HL-60 (cell line): ENCODE measurements around the gene ARHGAP26.

Experiments
- DNase-seq, 2 experiments: peaks; one replicate each; pipeline ENCODE4 v3.0.0-alpha.2; 2010 to 2020; ENCODE audit warnings: low read depth in 1 of 2, low spot score in 1 of 2
- H3K27ac ChIP-seq: fragments of 250-450 bp; sonication (Bioruptor Pico); replicated peaks from 2 replicates; pipeline ENCODE4 v1.5.1; 2020; ENCODE audit warnings: mild to moderate bottlenecking, moderate library complexity
- H3K27me3 ChIP-seq: fragments of 250-450 bp; sonication (Bioruptor Pico); 2 replicates; pipeline ENCODE4 v1.5.1; 2021; ENCODE audit warnings: mild to moderate bottlenecking, moderate library complexity; ENCODE audit not compliant: insufficient read depth, poor library complexity, severe bottlenecking
- H3K4me3 ChIP-seq: replicated peaks from 2 replicates; pipeline ENCODE4 v1.5.1; 2011; ENCODE audit warnings: mild to moderate bottlenecking, control low read depth, low read length; ENCODE audit not compliant: insufficient read depth
- CTCF ChIP-seq: IDR thresholded peaks from one replicate; pipeline ENCODE4 v1.5.1; 2011; ENCODE audit warnings: low read length, control low read depth, inconsistent platforms; ENCODE audit not compliant: insufficient read depth
- GABPA ChIP-seq: IDR thresholded peaks from 2 replicates; pipeline ENCODE4 v1.6.1; 2012; ENCODE audit warnings: low read depth
- POLR2AphosphoS5 ChIP-seq: IDR thresholded peaks from 2 replicates; pipeline ENCODE4 v1.6.1; 2012; ENCODE audit warnings: low read depth
- REST ChIP-seq: IDR thresholded peaks from 2 replicates; pipeline ENCODE4 v1.6.1; 2012; ENCODE audit warnings: low read depth; ENCODE audit not compliant: insufficient replicate concordance
- SPI1 ChIP-seq: IDR thresholded peaks from 2 replicates; pipeline ENCODE4 v1.6.1; 2012; ENCODE audit warnings: low read depth, mild to moderate bottlenecking, borderline replicate concordance

The ARHGAP26 gene

DNA sequence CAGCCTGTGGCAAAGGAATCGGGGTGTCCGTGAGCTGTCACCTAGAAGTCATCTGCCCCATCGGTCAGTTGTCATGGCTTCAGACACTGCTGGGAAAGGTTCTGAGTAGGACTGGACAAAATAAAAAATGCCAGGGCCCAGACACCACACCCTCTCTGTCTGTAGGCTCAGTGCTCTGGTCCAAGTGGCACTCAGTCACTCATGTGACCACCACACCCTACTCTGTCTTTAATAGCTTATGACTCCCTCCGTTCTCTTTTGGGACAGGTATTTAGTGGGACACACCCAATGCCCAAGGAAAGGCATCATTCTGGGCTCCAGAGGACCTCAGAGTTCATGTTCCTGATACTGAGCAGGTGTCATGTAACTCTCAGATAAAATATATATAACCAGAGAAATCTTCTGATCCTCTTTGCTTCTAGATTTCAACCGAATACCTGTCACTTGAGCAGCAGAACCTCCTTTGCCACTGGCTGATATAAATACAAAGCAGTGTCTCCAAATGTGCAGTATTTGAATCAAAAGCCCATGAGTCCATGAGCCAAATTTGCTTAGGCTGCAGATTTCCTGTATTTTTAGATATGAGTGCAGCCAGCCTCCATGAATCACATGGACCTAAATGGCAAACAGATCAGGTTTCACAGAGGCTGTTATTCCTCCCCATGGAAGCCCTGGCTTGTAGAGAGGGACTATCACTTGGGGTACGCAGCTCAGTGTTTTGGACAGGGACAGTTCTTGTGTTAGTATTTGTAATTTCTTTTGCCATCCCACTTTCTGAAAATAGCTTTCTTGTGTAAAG is 272.0 kb downstream of the ARHGAP26 start:
- Histone ChIP-seq H3K27me3 (no peaks in the 10 kb centered on the region), H3K27ac (no peak overlapping the region), H3K4me3 (no peak overlapping the region)
- no peak for TF ChIP-seq GABPA
- no peak for TF ChIP-seq REST
- TF ChIP-seq POLR2AphosphoS5 = no peak
- no peak for TF ChIP-seq SPI1
- no peak for TF ChIP-seq CTCF
- no peak for DNase-seq

DNA sequence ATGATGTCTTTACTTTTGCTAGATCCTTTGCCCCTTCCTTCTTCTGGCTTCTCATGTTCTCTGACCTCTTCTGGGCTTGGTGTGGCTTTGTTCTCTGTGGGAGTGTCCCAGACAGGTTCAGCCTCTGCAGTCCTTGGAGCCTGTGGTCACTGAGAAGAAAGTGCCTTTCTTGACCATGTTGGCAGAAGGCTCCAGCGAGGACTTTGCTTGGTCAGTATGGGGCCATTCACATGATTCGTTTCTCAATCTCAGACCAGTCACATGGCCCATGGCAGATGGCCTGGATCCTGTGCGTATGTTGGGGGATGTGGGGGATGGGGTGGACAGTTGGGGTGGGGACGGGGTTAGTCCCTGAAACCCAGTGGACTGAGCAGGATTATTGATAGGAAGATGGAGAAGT is 274.1 kb downstream of the ARHGAP26 start:
- H3K4me3 ChIP-seq = no peak overlapping the region
- H3K27me3 ChIP-seq = no peaks in the 10 kb centered on the region
- DNase-seq = no peak
- no peak overlapping the region for H3K27ac ChIP-seq
- TF ChIP-seq GABPA (no peak), SPI1 (no peak), REST (no peak), CTCF (no peak), POLR2AphosphoS5 (no peak)

DNA sequence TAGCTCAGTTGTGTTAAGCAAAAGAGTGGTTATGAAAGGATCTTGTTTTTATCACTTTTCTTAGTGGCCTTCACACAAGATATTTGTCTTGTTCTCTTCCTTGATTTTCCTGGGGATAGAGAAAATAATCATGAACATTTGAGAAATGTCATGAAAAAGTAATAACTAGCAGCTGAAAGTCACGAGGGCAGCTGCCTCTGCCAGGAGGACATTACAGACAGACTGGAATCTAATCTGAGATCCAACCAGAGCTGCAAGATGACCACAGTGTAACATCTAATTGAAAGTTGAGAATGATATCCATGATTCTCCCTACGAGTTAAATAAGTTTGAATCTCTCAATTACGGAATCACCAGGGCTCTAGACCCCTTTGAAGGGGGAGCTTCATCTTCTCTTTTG is 274.9 kb downstream of the ARHGAP26 start:
- Histone ChIP-seq H3K27ac (no peak overlapping the region), H3K4me3 (no peak overlapping the region), H3K27me3 (no peaks in the 10 kb centered on the region)
- TF ChIP-seq SPI1 (no peak), GABPA (no peak), REST (no peak), CTCF (no peak), POLR2AphosphoS5 (no peak)
- no peak for DNase-seq
